GM12878 (cell line): ENCODE results near the gene GAL3ST2.

ENCODE experiments used
- ATF2 ChIP-seq: IDR thresholded peaks from 2 replicates; pipeline ENCODE4 v1.6.1; 2012; ENCODE audit warnings: low read length, inconsistent platforms
- CHD2 ChIP-seq: IDR thresholded peaks from 2 replicates; pipeline ENCODE4 v1.6.1; 2011; ENCODE audit warnings: low read depth, low read length, improper control_type of control experiment, borderline replicate concordance
- CTCF ChIP-seq, 3 experiments: IDR thresholded peaks in 2 of 3; conservative IDR thresholded peaks in 1 of 3; 2 replicates each; pipeline ENCODE4 v1.5.1; 2011; ENCODE audit warnings: low read depth in 3 of 3, low read length in 3 of 3, mild to moderate bottlenecking in 3 of 3, control low read depth in 2 of 3, moderate library complexity in 2 of 3, inconsistent platforms in 1 of 3, mixed read lengths in 1 of 3; ENCODE audit not compliant: control insufficient read depth in 2 of 3, insufficient read depth in 1 of 3; ENCODE audit errors: extremely low read depth in 1 of 3
- ELK1 ChIP-seq: IDR thresholded peaks from 2 replicates; pipeline ENCODE4 v1.6.1; 2012; ENCODE audit warnings: low read depth, low read length, improper control_type of control experiment
- MYC ChIP-seq: IDR thresholded peaks from 2 replicates; pipeline ENCODE4 v1.6.1; 2011; ENCODE audit warnings: mild to moderate bottlenecking, low read length, moderate library complexity, inconsistent platforms; ENCODE audit not compliant: insufficient read depth, insufficient replicate concordance, insufficient read length, severe bottlenecking
- PAX8 ChIP-seq: fragments of 450-650 bp; IDR thresholded peaks from 2 replicates; pipeline ENCODE4 v1.6.1; 2017; ENCODE audit warnings: mild to moderate bottlenecking, moderate library complexity
- RAD21 ChIP-seq: IDR thresholded peaks from 2 replicates; pipeline ENCODE4 v1.6.1; 2011; ENCODE audit warnings: mild to moderate bottlenecking, low read depth, low read length, moderate library complexity; ENCODE audit not compliant: insufficient read depth
- TCF12 ChIP-seq: IDR thresholded peaks from 2 replicates; pipeline ENCODE4 v1.6.1; 2011; ENCODE audit warnings: low read depth, mild to moderate bottlenecking, low read length

- no peak for TF ChIP-seq CHD2
- TF ChIP-seq PAX8 = no peak
- TF ChIP-seq RAD21 = no peak
- TF ChIP-seq CTCF (IDR thresholded peaks at IDR 0.05 in 2 of 3, conservative IDR thresholded peaks at IDR 0.05 in 1 of 3; ENCODE audit: control insufficient read depth in 2 of 3, extremely low read depth in 1 of 3, insufficient read depth in 1 of 3, low read depth in 3 of 3, low read length in 3 of 3) = no peak
- no peak for TF ChIP-seq MYC
- no peak for TF ChIP-seq ATF2
- no peak for TF ChIP-seq ELK1
- no peak for TF ChIP-seq TCF12
Observed at GRCh38 chr2:241799522-241800197, 23.0 kb downstream of the GAL3ST2 start.
